Endothelial cell (in vitro differentiated cells): ENCODE measurements around the gene FITM2. TPM values are rescaled to one million over a fixed set of nuclear protein-coding genes. Genes with fewer than 3 reads are reported as not detected.

Experiments used
- DNase-seq: peaks from one replicate; pipeline ENCODE4 v3.0.0; 2021; ENCODE audit warnings: low spot score
- H3K27ac Mint-ChIP-seq: one replicate; pipeline ENCODE4 v1.8.0; 2021; ENCODE audit warnings: mixed read lengths, inconsistent platforms; ENCODE audit not compliant: unreplicated experiment
- H3K27me3 Mint-ChIP-seq: one replicate; pipeline ENCODE4 v1.8.0; 2021; ENCODE audit warnings: mild to moderate bottlenecking, moderate library complexity, mixed read lengths, inconsistent platforms; ENCODE audit not compliant: unreplicated experiment
- H3K36me3 Mint-ChIP-seq: one replicate; pipeline ENCODE4 v1.8.0; 2021; ENCODE audit warnings: mild to moderate bottlenecking, low read depth, mixed read lengths, inconsistent platforms; ENCODE audit not compliant: unreplicated experiment
- H3K4me1 Mint-ChIP-seq: one replicate; pipeline ENCODE4 v1.8.0; 2021; ENCODE audit warnings: mild to moderate bottlenecking, mixed read lengths, inconsistent platforms; ENCODE audit not compliant: unreplicated experiment
- H3K4me3 Mint-ChIP-seq: one replicate; pipeline ENCODE4 v1.8.0; 2021; ENCODE audit warnings: mild to moderate bottlenecking, mixed read lengths, inconsistent platforms; ENCODE audit not compliant: unreplicated experiment
- H3K9me3 Mint-ChIP-seq: one replicate; pipeline ENCODE4 v1.8.0; 2021; ENCODE audit warnings: mixed read lengths, inconsistent platforms; ENCODE audit not compliant: unreplicated experiment
- total RNA-seq: library from RNA; stranded (reverse); fragmentation: NEBNext Ultra II Directional; extraction: Animal tissue kit (Norgen Biotek cat#: 25700); gene quantifications from one replicate; pipeline ENCODE4 v1.2.1, GENCODE V29; 2021; ENCODE audit not compliant: unreplicated experiment
- TF ChIP-seq, protein P1 (sequence below): fragments of 200-600 bp; sonication (generic); IDR thresholded peaks from one replicate; pipeline ENCODE4 v1.5.0; 2021; ENCODE audit warnings: antibody characterized with exemption; ENCODE audit not compliant: unreplicated experiment

Gene FITM2
- total RNA-seq, 1 donor from 2014 or later = 2.8 TPM

DNA sequence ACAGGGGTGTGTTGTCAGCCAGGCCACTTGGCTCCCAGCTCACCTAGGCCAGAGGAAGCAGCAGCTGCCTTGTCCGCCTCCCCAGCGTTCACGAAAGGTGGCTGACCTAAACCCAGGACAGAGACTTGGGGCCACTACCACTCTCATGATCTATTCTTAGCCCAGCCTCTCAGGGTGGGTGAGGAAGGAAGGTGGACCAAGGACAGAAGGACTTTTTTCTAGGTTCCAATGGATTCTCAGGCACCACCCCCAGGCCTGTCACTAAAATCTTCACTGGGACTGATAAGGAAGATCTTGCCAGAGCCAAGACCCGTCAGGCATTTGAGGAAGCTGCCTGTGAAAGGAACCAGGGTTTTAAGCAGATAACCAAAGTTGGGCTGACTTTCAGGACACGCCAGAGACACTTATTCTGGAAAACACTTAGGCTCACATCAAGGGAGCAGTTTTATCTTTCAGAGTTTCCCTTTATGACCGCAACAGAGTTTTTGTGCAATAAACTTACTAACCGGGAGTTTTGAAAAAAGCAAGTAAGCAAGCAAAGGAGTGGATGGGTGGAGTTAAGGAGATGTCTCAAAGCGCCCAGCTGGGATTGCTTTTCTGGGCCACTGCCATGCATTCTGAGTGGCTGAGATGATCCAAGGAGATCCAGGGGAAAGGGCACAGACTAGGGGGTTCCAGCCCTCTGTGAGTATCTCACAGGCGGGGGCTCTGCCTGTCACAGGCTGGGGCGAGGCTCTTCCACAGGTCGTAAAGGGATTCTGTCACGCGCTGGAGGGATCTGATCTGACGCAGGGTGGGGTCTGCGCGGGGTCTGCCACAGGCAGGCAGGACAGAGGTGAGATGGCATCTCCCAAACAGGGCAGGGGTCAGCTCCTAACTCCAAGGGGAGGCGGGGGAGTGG, 989 bp downstream of the FITM2 start:
- no peaks in the 10 kb centered on the region for H3K36me3 Mint-ChIP-seq
- peak overlapping the region; percentile 26 for H3K27ac Mint-ChIP-seq
- H3K27me3 Mint-ChIP-seq = peaks cover 4% of the 10 kb centered on the region
- peaks cover 7% of the 10 kb centered on the region for H3K4me1 Mint-ChIP-seq
- H3K9me3 Mint-ChIP-seq = no peaks in the 10 kb centered on the region
- DNase-seq = no peak
- TF ChIP-seq, protein P1, sequence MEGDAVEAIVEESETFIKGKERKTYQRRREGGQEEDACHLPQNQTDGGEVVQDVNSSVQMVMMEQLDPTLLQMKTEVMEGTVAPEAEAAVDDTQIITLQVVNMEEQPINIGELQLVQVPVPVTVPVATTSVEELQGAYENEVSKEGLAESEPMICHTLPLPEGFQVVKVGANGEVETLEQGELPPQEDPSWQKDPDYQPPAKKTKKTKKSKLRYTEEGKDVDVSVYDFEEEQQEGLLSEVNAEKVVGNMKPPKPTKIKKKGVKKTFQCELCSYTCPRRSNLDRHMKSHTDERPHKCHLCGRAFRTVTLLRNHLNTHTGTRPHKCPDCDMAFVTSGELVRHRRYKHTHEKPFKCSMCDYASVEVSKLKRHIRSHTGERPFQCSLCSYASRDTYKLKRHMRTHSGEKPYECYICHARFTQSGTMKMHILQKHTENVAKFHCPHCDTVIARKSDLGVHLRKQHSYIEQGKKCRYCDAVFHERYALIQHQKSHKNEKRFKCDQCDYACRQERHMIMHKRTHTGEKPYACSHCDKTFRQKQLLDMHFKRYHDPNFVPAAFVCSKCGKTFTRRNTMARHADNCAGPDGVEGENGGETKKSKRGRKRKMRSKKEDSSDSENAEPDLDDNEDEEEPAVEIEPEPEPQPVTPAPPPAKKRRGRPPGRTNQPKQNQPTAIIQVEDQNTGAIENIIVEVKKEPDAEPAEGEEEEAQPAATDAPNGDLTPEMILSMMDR = no peak
- H3K4me3 Mint-ChIP-seq = peak overlapping the region; percentile 90

DNA sequence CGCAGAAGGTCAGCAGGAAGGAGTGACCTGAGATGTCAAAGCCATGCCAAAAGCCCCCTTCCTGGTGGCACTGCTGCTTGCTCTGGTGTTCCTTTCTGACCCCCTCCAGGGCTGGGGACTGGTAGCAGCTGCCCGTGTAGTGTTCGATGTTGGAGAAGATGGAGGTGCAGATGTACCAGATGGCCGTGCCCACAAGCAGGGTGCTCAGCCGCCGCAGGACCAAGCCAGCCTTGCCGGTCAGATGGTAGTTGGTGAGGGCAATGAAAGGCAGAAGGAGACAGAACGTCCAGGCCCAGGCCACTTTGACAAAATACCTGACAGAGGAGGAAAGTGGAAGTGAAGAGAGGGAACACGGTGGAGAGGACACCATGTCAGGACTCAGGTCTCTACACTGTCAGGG, 4.1 kb downstream of the FITM2 start:
- no peak for DNase-seq
- Mint-ChIP-seq H3K27ac (no peak overlapping the region), H3K27me3 (peaks cover 6% of the 10 kb centered on the region), H3K4me1 (peaks cover 7% of the 10 kb centered on the region), H3K9me3 (no peaks in the 10 kb centered on the region), H3K36me3 (no peaks in the 10 kb centered on the region), H3K4me3 (no peak overlapping the region)
- TF ChIP-seq, protein P1 = no peak

DNA sequence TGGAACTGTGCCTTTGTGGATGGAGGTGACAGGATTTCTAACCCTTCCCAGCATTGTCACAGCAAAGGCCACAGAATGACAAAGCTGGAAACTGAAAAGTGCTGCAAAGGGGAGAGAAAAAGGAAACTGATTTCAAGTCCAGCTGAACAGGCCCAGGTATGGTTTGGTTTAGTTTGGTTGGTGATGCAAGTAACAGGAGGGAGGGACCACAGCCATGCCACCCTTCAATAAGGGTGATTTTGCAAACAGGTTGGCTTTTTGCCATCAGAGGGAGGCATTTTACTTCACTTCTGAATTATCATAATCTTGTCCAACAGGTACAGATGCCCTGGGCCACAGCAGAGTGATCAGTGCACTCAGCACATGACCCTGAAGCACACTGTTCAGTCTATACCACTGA, 6.6 kb downstream of the FITM2 start:
- Mint-ChIP-seq H3K4me1 (no peaks in the 10 kb centered on the region), H3K36me3 (no peaks in the 10 kb centered on the region), H3K4me3 (no peak overlapping the region)

DNA sequence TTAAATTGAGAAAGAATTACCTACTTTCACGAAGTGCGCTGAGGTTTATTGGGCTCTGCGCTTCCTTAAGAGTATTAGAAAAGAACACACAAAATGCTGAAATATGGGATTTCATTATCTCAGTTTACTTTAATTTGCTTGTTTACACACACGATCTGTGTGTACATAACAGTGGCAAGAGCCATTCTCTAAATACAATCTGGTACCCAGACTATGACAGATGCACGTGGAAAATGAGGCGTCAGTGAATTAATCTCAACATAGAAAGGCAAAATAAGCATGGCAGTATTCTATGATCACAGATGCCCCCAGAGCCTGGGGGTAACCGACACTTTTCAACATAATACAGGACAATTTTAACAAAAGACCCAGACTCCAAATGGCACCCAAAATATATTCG, 8.3 kb downstream of the FITM2 start:
- H3K27ac Mint-ChIP-seq = no peak overlapping the region
- H3K9me3 Mint-ChIP-seq = no peaks in the 10 kb centered on the region
- H3K36me3 Mint-ChIP-seq = no peaks in the 10 kb centered on the region
- H3K4me1 Mint-ChIP-seq = no peaks in the 10 kb centered on the region
- no peak for DNase-seq
- H3K27me3 Mint-ChIP-seq = peaks cover 4% of the 10 kb centered on the region
- H3K4me3 Mint-ChIP-seq = no peak overlapping the region
- TF ChIP-seq, protein P1 = no peak

More for the DNA sequence above, 6.6 kb downstream of the FITM2 start:
- Mint-ChIP-seq H3K27me3 (peaks cover 6% of the 10 kb centered on the region), H3K27ac (no peak overlapping the region), H3K9me3 (no peaks in the 10 kb centered on the region)
- TF ChIP-seq, protein P1 = no peak
- DNase-seq = no peak

DNA sequence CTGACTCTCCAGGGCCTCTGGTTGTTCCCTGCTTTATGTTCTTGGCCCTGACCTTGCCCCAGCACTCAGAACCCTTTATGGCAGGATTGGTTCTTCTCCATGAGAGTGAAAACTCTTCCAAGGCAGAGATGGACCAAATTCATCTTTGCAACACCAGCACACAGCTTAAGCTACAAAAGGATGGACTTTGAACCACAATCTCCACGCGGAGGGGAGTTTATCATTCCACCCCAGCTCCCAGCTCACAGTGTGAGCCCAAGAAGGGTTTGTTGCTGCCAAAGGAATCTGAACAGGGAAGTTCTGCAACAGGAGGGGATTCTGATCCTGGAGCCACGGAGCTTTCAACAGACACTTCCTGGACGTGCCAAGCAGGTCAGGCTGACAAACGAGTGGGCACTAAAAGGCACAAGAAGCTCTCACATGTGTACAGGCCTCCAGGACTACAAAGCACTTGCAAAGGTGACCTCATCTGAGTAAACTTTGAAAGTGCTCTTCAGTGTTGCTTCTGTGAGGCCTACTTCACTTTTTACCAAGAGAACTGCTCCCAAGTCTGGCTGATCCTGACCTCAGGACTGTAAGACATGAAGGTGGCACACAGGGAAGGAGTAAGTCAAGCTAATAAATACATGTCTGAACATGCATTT, 8.9 kb downstream of the FITM2 start:
- Mint-ChIP-seq H3K27ac (no peak overlapping the region), H3K4me3 (no peak overlapping the region), H3K27me3 (peaks cover 4% of the 10 kb centered on the region), H3K36me3 (no peaks in the 10 kb centered on the region), H3K9me3 (no peaks in the 10 kb centered on the region), H3K4me1 (no peaks in the 10 kb centered on the region)
- no peak for DNase-seq
- TF ChIP-seq, protein P1 = no peak
